Measurements from ENCODE around the gene USP48.

Gene USP48

GRCh38 chr1:21754583-21754982 lies 28.4 kb downstream of the USP48 start:
- DNase-seq = no peak
- intact Hi-C loops (cut with DNase I) = no loop called here

GRCh38 chr1:21752186-21752585 lies 30.8 kb downstream of the USP48 start:
- intact Hi-C loops (cut with DNase I) = no loop called here
- DNase-seq = no peak

GRCh38 chr1:21751281-21751680 lies 31.7 kb downstream of the USP48 start:
- no peak for DNase-seq
- intact Hi-C loops (cut with DNase I) = no loop called here

- intact Hi-C loops (cut with DNase I) = no loop called here
- DNase-seq = no peak
Measured at GRCh38 chr1:21750841-21751240, 32.1 kb downstream of the USP48 start.

- DNase-seq = no peak
- intact Hi-C loops (cut with DNase I) = no loop called here
Measured at GRCh38 chr1:21749859-21750468, 33.0 kb downstream of the USP48 start.

GRCh38 chr1:21749109-21749508 lies 33.8 kb downstream of the USP48 start:
- intact Hi-C loops (cut with DNase I) = no loop called here

GRCh38 chr1:21743476-21743875 lies 39.5 kb downstream of the USP48 start:
- DNase-seq = no peak
- intact Hi-C loops (cut with DNase I) = no loop called here

More at GRCh38 chr1:21749109-21749508, 33.8 kb downstream of the USP48 start:
- DNase-seq = no peak

GRCh38 chr1:21742578-21742977 lies 40.4 kb downstream of the USP48 start:
- DNase-seq = no peak
- intact Hi-C loops (cut with DNase I) = no loop called here

GRCh38 chr1:21741206-21741605 lies 41.7 kb downstream of the USP48 start:
- no peak for DNase-seq
- intact Hi-C loops (cut with DNase I) = no loop called here

- no peak for DNase-seq
- intact Hi-C loops (cut with DNase I) = no loop called here
Measured at GRCh38 chr1:21736876-21737275, 46.1 kb downstream of the USP48 start.

- intact Hi-C loops (cut with DNase I) = no loop called here
- DNase-seq = no peak
Measured at GRCh38 chr1:21736011-21736410, 46.9 kb downstream of the USP48 start.

GRCh38 chr1:21734526-21734925 lies 48.4 kb downstream of the USP48 start:
- DNase-seq = no peak
- intact Hi-C loops (cut with DNase I) = no loop called here

GRCh38 chr1:21732664-21733063 lies 50.3 kb downstream of the USP48 start:
- intact Hi-C loops (cut with DNase I) = no loop called here

GRCh38 chr1:21725748-21726392 lies 57.1 kb downstream of the USP48 start:
- intact Hi-C loops (cut with DNase I) = no loop called here
- no peak for DNase-seq

More at GRCh38 chr1:21732664-21733063, 50.3 kb downstream of the USP48 start:
- DNase-seq = no peak

GRCh38 chr1:21724570-21724969 lies 58.4 kb downstream of the USP48 start:
- intact Hi-C loops (cut with DNase I) = no loop called here
- no peak for DNase-seq

- intact Hi-C loops (cut with DNase I) = no loop called here
- DNase-seq = no peak
Measured at GRCh38 chr1:21724098-21724497, 58.9 kb downstream of the USP48 start.

GRCh38 chr1:21721295-21721985 lies 61.5 kb downstream of the USP48 start:
- intact Hi-C loops (cut with DNase I) = no loop called here

GRCh38 chr1:21716169-21716568 lies 66.8 kb downstream of the USP48 start:
- intact Hi-C loops (cut with DNase I) = no loop called here
- no peak for DNase-seq

More at GRCh38 chr1:21721295-21721985, 61.5 kb downstream of the USP48 start:
- DNase-seq = no peak

GRCh38 chr1:21707891-21708290 lies 75.1 kb downstream of the USP48 start:
- DNase-seq = no peak
- intact Hi-C loops (cut with DNase I) = loop anchor here (10.0 kb wide), 1 partner anchor 257 kb away; no protein-coding TSS in a partner anchor

GRCh38 chr1:21707086-21707840 lies 75.7 kb downstream of the USP48 start:
- intact Hi-C loops (cut with DNase I) = loop anchor here (10.0 kb wide), 1 partner anchor 258 kb away; no protein-coding TSS in a partner anchor
- DNase-seq = no peak

All from posterior cingulate gyrus (tissue), 11 donors.